ENCODE measurements around the gene SLC2A8.

The SLC2A8 gene

GRCh38 chr9:127444283-127444920 is 47.4 kb downstream of the SLC2A8 start:
- no peak for DNase-seq

- no peak for DNase-seq
Observed at GRCh38 chr9:127444921-127445850, 48.2 kb downstream of the SLC2A8 start.

- DNase-seq, result no peak
Observed at GRCh38 chr9:127445851-127446712, 49.1 kb downstream of the SLC2A8 start.

- no peak for DNase-seq
Observed at GRCh38 chr9:127446713-127447415, 49.9 kb downstream of the SLC2A8 start.

GRCh38 chr9:127447416-127448111 is 50.6 kb downstream of the SLC2A8 start:
- no peak for DNase-seq

- no peak for DNase-seq
Observed at GRCh38 chr9:127448112-127448805, 51.3 kb downstream of the SLC2A8 start.

GRCh38 chr9:127449332-127449966 is 52.5 kb downstream of the SLC2A8 start:
- no peak for DNase-seq

GRCh38 chr9:127450243-127450760 is 53.3 kb downstream of the SLC2A8 start:
- DNase-seq, result no peak

GRCh38 chr9:127450830-127451607 is 54.0 kb downstream of the SLC2A8 start, which contains the start of the genes LRSAM1 and RPL12:
Gene LRSAM1 (plus strand): TSS chr9:127451510. CDS start chr9:127454528, 3,018 bp downstream.
Gene RPL12 (minus strand): TSS chr9:127451406. CDS start chr9:127451317, 89 bp downstream.
- peak; percentile 100 for DNase-seq

GRCh38 chr9:127451608-127451857 is 54.6 kb downstream of the SLC2A8 start:
- no peak for DNase-seq

- DNase-seq, result peak; percentile 9
Observed at GRCh38 chr9:127451858-127452656, 55.1 kb downstream of the SLC2A8 start.

GRCh38 chr9:127452691-127453090 is 55.7 kb downstream of the SLC2A8 start:
- DNase-seq, result no peak

GRCh38 chr9:127455324-127455992 is 58.5 kb downstream of the SLC2A8 start:
- DNase-seq, result no peak

GRCh38 chr9:127457191-127457878 is 60.4 kb downstream of the SLC2A8 start:
- no peak for DNase-seq
